ENCODE results near the gene MXD3.
"Not testable (repeated sequence)": the region's sequence is repeated elsewhere in the genome, so short reads cannot be mapped to it uniquely, and the experiment has no call there.

Gene MXD3, protein sequence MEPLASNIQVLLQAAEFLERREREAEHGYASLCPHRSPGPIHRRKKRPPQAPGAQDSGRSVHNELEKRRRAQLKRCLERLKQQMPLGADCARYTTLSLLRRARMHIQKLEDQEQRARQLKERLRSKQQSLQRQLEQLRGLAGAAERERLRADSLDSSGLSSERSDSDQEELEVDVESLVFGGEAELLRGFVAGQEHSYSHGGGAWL

DNA sequence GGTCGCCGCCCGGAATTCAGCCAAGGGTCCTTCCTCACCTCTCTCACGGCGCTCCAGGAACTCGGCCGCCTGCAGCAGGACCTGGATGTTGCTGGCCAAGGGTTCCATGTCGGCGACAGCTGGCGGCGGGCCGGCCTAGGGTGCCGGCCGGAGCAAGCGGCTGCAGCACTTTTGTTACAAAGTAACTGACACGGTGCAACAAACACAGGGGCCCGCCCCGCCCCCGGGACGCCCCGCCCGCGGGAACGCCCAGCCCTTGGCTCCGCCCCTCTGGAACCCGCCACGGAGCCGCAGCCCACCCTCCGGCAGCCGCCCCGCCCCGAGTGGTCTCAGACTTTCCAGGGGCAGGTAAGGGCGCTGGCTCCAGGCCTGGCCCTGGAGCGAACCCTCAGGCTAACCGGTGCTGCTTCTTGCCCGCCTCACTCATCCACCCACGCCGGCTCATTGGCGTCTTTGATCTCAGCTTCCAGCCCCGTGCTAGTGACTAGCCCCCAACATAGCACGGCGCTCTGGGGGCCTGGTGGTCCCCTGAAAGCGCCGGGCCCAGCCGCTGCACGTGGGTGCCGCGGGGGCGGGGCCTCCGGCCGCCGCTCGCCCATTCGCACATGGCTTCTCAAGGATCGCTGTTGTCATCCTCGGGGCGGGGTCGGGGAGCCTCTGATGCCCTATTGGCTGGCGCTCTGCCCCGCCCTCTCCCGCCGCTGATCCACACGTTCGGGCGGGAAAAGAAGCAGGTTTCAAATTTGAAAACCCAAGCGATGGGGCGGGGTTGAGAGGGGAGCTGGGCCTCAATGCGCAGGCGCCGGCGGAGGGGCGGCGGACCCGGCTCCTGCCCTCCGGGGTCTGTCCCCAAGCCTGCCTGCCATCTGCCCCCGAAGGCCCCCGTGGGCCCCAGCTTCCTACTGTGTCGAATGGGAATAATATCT is at the start of gene MXD3:
MXD3 (minus strand) TSS at position 176 of the 926 bp plus-strand sequence; CDS start at position 108, 68 bp downstream.
- peak; percentile 93 for DNase-seq (ENCODE audit: low read depth)

DNA sequence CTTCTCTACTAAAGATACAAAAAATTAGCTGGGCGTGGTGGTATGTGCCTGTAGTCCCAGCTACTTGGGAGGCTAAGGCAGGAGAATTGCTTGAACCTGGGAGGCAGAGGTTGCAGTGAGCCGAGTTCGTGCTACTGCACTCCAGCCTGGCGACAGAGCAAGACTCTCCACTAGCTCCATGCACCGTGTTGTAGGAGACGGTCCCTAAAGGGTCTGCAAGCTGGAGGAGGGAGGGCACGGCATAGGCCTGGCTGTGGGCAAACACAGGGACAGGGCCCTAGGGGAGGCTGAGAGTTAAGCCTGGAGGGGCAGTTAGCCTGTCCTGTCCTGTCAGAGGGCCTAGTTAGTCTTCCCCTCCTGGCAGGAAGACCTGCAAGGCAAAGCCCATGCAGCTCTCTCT is 49.0 kb upstream of the MXD3 start:
- not testable (repeated sequence) for DNase-seq (ENCODE audit: low read depth)

DNA sequence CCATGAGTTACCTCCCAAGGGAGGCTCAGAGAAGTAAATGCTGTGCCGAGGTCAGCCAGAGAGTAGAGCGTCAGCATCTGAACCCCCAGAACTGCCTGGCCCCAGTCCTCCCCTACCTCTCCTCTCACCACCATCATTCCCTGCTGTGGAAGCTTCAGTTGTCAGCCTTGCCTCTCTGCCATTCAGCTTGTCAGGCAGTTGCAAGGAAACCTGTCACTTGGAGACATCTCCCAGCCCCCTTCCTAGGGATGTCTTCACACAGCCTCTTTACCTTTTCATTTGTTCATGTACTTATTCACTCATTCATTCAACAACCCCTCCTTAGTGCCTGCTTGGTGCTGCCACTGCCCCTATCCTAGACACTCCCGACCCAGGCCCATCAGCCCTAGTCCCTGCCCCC is 48.2 kb upstream of the MXD3 start:
- no peak for DNase-seq (ENCODE audit: low read depth)

DNA sequence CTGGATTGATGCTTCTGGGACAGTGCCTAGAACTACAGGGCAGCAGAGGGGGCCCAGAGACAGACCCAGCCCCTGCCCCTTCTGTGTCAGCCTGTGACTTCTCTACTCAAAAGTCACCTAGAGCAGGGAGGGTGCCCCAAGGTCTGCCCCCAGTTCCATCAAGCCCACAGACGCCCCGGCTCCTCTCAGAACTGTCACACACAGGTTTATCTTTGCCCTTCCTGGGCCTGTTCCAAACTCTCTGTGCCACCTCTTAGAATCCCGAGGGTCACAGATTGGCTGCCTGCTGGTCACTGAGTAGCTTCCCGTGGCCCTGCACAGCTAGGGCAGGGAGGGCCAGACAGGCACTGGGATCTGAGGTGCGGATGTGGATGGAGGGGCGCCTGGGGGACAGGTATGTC is 47.8 kb upstream of the MXD3 start:
- no peak for DNase-seq (ENCODE audit: low read depth)

DNA sequence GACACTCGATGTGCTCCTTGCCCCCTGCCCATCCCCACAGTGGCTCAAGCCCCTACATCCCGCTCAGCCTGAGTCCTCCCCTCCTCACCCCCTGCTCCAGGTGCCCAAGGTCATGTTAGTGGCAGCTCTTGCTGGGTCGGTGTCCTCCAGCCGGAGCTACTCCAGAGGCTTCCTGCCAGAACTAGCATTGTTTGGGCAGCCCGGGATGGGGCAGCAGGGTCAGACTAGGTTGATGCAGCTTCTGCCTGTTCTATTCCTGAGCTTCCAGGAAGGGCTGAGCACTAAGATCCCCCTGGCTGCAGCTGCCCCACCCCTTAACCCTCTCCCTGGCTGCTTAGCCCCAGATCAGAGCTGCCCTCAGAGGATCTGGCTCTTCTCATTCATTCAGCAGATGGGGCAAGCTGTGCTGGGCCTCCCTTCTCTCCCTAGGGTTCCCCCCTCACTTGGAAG is 46.7 kb upstream of the MXD3 start:
- DNase-seq (ENCODE audit: low read depth): no peak

DNA sequence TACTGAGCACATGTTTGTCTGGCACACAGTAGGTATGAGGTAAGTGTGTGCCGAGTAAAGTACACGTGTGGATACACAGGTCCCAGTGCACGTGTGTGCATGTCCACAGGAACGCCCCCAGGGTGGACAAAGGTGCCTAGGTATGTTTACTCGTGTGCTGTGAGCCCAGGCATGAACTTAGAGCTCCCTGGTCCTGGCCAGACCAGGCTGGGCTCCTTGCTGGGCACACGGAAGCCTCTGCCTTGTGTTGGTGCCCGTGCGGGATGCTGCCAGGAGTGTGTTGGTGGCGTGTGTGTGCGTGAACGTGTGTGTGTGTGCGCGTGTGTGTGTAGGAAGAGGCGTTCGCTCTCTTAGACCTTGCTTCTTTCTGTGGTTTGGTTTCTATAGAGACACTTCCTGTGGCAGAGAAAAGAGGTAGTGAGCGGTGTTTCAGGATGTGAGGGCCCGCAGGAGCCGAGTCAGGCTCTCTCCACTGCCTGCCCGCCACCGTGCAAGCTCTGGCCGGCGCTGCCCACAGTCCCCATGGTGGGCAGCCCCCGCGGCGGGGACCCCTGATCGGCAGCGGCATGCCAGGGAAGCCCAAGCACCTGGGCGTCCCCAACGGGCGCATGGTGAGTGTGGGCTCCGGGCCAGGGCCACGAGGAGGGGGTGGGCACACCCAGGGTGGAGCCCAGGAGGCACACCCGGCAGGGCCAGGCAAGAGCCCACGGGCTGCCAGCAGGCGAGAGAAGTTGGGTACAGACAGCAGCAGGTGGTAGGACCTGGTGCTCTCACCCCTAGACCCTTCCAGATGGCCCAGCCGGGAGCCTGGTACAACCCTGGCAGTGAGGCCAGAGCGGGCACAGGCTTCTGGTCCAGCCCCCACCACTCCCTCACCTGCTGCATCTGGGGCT is 46.0 kb upstream of the MXD3 start, which contains the start of gene RGS14:
RGS14 (plus strand) TSS at position 466 of the 893 bp plus-strand sequence; CDS start at position 567, 101 bp downstream.
- DNase-seq (ENCODE audit: low read depth): peak; percentile 18

DNA sequence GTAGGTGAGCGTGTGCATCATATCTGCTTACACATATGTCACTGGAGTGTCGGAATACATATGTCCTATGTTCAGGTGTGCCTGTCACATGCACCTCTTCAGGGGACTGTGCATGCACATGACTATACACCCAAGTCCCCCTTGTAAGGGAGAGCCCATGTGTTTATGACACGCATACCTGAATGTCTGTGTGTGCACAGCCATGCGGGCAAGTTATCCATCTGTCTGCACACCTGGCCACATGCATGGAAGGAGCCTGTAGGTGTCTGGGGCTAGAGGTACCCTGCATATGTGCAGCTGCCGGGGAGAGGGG is 45.4 kb upstream of the MXD3 start:
- DNase-seq (ENCODE audit: low read depth): no peak

DNA sequence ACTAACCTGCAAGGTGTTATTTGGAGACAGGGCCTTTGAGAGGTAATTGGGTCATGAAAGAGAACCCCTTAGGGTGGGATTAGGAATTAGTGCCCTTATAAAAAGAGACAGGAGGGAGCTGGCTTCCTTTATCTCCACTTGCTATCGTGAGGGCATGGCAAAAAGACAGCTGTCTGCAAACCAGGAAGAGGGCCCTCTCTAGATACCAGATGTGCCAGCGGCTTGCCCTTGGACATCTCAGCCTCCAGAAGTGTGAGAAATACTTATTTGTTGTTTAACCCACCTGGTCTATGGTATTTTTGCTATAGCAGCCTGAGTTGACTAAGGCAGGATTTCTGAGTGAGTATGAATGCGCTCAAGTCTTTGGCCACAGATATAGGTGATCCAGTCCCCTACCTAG is 45.0 kb upstream of the MXD3 start:
- no peak for DNase-seq (ENCODE audit: low read depth)

DNA sequence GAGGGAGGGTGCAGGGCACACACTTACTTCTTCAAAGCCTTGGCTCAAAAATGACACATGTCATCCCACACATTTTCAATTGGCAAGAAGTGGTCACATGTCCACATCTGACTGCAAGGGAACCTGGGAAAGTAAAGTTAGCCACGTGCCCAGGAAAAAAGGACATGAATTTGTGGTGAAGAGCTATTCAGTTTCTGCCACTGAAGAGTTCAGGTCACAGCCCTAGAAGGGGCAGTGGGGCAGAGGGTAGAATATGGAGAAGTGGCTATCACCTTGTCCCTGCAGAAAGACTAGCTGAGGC is 44.1 kb upstream of the MXD3 start:
- no peak for DNase-seq (ENCODE audit: low read depth)

DNA sequence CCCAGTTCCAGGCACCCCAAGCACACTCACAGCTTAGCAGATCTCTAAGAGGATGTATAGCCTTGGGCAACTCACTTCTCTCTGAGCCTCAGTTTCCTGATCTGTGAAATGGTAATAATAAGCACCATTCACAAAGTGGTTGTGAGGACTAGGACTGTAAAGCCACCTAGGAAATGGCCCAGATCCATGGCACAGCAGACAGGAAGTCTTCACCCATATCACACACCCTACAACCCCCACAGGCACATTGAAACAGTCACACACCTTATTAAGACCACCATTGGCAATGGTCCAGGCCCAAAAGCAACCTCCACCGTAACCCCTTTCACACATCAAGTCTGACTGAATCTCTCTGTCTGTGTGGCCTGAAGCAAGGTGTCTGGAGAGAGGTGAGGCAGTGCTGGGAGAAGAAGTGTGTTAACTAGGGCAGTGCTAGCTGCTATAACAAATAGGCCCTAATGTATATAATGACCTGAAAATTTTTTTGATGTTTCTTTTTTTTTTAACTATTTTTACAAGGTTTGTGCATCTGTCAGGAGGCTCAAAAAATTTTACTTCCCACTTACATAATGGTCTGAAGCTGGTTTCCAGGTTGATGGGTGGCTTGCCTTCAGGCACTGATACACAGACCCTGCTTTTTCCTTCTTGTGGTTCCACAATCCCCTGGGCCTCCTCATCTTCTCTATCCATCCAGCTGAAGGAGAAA is 43.6 kb upstream of the MXD3 start:
- no peak for DNase-seq (ENCODE audit: low read depth)

DNA sequence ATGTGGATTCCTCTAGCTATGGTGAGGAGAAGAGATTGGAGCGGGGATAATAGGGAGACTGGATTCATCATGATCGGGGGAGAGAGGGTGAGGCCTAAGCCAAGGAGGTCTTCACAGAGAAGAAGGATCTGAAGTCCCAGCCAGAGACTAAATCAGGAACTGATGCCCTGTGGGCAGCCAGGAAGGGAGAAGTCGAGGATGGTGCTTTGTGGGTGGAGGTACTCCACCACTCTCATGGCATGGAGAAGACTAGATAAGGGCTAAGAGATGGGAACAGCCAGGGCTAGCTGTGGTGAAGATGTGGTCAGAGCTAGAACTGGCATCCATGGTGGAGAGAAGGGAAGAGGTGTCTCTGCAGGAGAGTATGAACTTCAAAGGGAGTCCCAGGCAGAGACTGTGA is 43.0 kb upstream of the MXD3 start:
- DNase-seq (ENCODE audit: low read depth): no peak

DNA sequence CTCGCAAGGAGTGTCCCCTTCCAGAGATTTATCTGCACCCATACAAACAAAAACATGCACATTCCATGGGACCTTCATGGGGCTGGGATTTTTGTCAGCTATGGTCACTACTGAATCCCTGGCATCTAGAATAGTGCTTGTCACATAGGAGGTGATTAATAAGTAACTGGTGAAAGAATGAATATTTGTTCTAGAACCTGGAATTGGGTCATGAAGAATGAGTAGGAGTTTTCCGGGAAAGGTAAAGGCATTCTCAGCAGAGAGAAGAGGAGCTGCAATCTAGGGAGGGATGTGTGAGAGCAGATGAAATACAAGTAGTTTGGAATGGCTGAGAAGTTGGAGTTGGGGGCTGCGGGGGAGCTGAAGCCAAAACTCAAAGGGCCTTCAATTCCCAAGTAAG is 42.6 kb upstream of the MXD3 start:
- no peak for DNase-seq (ENCODE audit: low read depth)

DNA sequence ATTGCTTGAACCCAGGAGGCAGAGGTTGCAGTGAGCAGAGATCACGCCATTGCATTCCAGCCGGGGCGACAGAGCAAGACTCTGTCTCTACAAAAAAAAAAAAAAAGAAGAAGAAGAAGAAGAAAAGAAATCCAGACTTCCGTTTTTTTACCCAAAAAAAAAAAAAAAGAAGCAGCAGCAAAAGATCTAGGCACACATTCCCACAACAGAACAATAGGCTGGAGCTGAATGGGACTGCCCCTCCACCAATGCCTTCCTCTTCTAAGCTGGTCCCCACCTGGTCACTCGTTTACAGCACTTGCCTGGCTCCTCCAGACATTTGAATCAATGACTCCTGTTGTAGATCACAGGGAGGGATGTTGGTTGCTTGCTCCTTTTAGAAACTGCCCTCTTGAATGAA is 41.4 kb upstream of the MXD3 start:
- DNase-seq (ENCODE audit: low read depth): no peak

DNA sequence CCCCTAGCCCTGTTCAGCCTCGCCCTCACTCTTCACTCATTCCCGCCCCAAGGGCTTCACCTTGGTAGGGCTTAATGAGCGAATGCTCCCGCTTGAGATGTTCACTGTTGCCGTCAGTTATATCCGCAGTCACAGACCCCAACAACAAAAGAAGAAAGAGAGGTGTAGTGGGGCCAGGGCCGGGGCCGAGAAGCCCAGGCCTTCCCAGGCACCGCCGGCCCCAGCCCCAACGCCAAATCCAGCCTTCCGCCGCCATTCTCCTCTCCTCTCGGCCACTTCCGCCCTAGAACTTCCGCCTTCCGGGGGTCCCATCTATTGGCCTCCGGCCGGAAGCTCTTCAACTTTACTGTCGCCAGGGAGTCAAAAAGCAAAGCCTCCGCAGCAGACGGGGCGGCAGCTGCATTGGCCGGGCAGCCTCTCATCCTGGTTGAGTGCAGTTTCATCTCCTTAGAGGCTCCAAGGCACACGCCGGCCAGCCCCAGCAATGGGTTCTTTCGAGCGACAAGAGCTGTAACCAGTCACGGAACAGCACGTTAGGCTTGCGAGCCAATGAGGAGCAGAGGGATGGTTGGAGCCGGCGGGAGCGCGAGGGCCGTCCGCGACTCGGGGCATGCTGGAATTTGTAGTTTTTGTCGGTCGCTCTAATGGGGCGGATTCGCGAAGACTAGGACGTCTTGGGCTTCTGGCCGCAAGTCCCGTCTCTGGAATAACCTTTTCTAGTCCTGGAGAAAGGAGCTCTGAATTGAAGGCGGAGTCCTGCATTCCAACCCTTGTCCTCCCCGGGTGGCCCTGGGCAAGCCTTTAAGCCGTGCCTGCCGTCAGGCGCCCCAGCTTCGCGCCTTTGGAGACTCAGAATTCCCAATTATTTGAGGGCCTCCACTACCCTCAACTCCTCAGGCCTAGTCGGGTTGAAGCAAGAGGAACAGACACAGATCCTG is 40.0 kb upstream of the MXD3 start, which contains the start of gene LMAN2:
LMAN2 (minus strand) TSS at position 277 of the 938 bp plus-strand sequence; CDS start at position 256, 21 bp downstream.
- peak; percentile 96 for DNase-seq (ENCODE audit: low read depth)

DNA sequence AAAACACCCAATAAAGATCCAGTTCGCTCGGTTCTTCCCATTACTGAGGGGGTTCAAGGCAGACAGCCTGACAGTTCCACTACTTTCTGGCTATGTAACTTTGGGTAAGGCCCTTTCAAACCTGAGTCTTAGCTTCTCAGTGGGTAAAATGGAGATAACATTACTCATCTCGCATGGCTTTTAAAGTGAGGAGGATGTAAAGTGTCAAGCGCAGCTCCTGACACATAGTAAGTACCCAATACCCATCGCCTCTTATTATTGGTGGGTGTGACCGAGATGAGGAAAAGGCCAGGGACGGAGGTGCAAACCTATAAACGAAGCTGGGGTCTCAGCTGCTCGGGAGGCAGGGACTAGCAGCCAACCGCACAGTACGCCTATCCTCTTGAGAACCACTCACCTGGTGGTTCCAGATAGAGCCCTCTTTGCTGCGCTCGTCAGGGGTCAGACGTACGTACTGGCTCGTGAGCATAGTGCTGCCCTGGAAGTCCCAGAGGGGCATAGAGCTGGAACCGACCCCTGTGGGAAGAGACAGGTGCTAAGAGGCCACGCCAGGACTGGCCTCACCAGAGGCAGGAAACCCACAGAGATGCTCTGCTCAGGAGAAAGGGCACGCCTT is 39.2 kb upstream of the MXD3 start:
- no peak for DNase-seq (ENCODE audit: low read depth)

DNA sequence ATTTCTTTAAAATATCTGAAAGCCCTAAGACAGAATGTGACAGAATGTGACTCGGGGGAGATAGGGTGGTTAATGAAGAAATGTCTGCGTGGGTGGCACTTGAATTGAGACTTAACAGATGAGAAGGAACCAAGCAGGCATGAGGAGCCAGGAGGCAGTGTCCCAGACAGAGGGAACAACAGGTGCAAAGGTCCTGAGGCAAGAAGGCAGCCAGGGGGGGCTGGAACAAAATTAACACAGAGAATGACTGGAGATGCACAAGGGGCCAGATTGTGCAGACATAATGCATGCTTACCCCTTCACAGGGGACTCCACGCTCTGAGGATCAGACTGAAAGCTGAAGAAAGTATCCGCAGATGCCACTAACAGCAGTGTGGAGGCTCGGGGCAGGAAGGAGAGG is 38.1 kb upstream of the MXD3 start:
- no peak for DNase-seq (ENCODE audit: low read depth)

DNA sequence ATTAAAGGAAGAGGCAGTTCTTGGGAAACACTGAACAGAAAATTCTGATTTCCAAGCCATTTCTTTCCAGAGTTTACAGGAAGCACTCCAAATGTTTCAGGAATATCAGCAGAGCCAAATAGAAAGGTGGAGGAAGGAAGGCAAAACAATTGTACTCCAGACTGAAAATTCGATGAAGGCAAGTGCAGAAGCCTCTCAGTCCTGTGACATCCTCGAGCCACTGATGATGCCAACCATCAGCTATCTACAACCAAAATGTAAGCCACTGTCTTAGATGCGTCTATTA is 37.6 kb upstream of the MXD3 start:
- DNase-seq (ENCODE audit: low read depth): no peak

DNA sequence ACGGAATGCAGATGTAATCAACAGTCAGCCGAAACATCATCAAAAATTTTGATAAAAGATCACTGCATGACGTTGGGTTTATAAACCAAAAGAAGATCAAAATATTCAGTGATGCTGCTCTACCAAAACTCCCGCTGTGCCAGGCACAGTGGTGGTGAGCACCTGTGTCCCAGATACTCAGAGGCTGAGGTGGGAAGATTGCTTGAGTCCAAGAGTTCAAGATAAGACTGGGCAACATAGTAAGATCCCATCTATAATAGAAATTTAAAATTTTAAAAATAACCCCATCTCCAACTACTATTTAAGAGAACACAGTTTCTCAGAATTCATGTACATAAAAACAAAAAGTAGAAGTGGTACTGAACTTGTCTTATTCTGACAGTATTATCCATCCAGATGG is 36.0 kb upstream of the MXD3 start:
- DNase-seq (ENCODE audit: low read depth): no peak

DNA sequence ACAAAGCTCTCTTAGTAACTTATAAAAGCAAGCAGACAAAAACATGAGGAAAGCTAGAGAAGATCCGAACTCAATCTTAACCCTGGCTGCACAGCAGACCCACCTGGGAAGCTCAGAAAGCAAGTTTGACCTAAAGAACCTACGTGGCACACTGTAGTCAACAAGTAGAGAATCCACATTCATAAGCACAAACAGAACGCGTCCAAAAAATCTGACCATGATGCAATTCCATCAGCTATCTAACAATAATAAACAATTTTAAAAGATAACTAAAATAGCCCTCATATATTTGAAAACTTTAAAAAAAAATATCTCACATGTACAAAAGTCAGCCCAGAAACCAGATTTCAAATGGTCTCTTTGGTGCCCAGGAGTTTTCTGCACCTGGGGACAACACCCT is 35.1 kb upstream of the MXD3 start:
- no peak for DNase-seq (ENCODE audit: low read depth)

DNA sequence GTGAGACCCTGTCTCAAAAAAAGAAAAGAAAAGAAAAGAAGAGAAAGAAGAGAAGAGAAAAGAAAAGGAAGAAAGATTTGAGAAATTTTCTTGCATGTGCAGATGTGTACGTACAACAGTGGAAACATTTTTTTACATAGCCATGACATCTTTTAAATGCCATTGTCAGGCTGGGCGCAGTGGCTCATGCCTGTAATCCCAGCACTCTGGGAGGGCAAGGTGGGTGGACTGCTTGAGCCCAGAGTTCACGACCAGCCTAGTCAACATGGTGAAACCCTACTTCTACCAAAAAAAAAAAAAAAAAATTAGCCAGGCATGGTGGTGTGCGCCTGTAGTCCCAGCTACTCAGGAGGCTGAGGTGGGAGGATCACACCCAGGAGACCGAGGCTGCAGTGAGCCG is 33.2 kb upstream of the MXD3 start:
- DNase-seq (ENCODE audit: low read depth): no peak

DNA sequence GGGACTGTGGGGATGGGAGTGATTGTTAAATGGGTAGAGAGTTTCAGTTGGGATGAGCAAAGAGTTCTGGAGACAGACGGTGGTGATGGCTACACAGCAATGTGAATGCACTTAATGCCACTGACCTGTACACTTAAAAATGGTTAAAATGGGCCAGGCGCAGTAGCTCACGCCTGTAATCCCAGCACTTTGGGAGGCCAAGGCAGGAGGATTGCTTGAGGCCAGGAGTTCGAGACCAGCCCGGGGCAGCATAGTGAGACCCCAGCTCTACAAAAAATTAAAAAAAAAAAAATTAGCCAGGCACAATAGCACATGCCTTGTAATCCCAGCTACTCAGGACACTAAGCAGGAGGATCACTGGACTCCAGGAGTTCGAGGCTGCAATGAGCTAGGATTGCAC is 32.1 kb upstream of the MXD3 start:
- no peak for DNase-seq (ENCODE audit: low read depth)

All from stromal cell of bone marrow (primary cell).